SK-N-SH treated with all-trans-retinoic acid at 6 μM for 48 hours (cell line): Measurements from ENCODE around the gene PIP4K2C.

ENCODE experiments used
- ATAC-seq: fragments of 200-7000 bp; cut with Tn5 transposase; 3 replicates; pipeline ENCODE4 v1.9.1; 2020; ENCODE audit warnings: mild to moderate bottlenecking, moderate library complexity
- ARNTL ChIP-seq: fragments of 450-650 bp; formaldehyde crosslinking; IDR thresholded peaks from 2 replicates; pipeline ENCODE4 v1.5.0; 2020; ENCODE audit warnings: low read depth, mild to moderate bottlenecking, moderate library complexity, borderline replicate concordance
- BACH2 ChIP-seq: fragments of 250-450 bp; sonication (Bioruptor Pico); IDR thresholded peaks from 2 replicates; pipeline ENCODE4 v1.9.0; 2021; ENCODE audit warnings: mild to moderate bottlenecking, borderline replicate concordance
- CREB5 ChIP-seq: fragments of 250-450 bp; sonication (Bioruptor Pico); IDR thresholded peaks from 2 replicates; pipeline ENCODE4 v1.5.1; 2020; ENCODE audit warnings: low read depth, mild to moderate bottlenecking, moderate library complexity
- CSDC2 ChIP-seq: fragments of 250-450 bp; sonication (Bioruptor Pico); IDR thresholded peaks from 2 replicates; pipeline ENCODE4 v1.5.0; 2020; ENCODE audit warnings: mild to moderate bottlenecking, moderate library complexity
- CSRNP3 ChIP-seq: fragments of 250-450 bp; sonication (Bioruptor Pico); IDR thresholded peaks from 2 replicates; pipeline ENCODE4 v1.5.1; 2021; ENCODE audit warnings: mild to moderate bottlenecking, moderate library complexity
- ESRRG ChIP-seq: fragments of 250-450 bp; sonication (Bioruptor Pico); IDR thresholded peaks from 2 replicates; pipeline ENCODE4 v1.6.1; 2021; ENCODE audit warnings: mild to moderate bottlenecking
- GLIS3 ChIP-seq: fragments of 250-450 bp; sonication (Bioruptor Pico); IDR thresholded peaks from 2 replicates; pipeline ENCODE4 v1.5.0; 2020; ENCODE audit warnings: mild to moderate bottlenecking, moderate library complexity
- ISL1 ChIP-seq: fragments of 250-450 bp; sonication (Bioruptor Pico); IDR thresholded peaks from 2 replicates; pipeline ENCODE4 v2.1.2; 2022; ENCODE audit warnings: mild to moderate bottlenecking, moderate library complexity
- OSR1 ChIP-seq: fragments of 250-450 bp; sonication (Bioruptor Pico); IDR thresholded peaks from 2 replicates; pipeline ENCODE4 v1.8.0; 2022; ENCODE audit warnings: moderate library complexity, mild to moderate bottlenecking, inconsistent platforms
- PATZ1 ChIP-seq: fragments of 250-450 bp; sonication (Bioruptor Pico); IDR thresholded peaks from 2 replicates; pipeline ENCODE4 v1.8.0; 2020; ENCODE audit warnings: mild to moderate bottlenecking, moderate library complexity, borderline replicate concordance
- POU6F1 ChIP-seq: fragments of 250-450 bp; sonication (Bioruptor Pico); IDR thresholded peaks from 2 replicates; pipeline ENCODE4 v1.8.0; 2021; ENCODE audit warnings: low read depth, mild to moderate bottlenecking, moderate library complexity, borderline replicate concordance
- PPARA ChIP-seq: fragments of 250-450 bp; sonication (Bioruptor Pico); IDR thresholded peaks from 2 replicates; pipeline ENCODE4 v1.5.0; 2020; ENCODE audit warnings: mild to moderate bottlenecking, borderline replicate concordance
- RARB ChIP-seq: fragments of 250-450 bp; sonication (Bioruptor Pico); IDR thresholded peaks from 2 replicates; pipeline ENCODE4 v1.8.0; 2021; ENCODE audit warnings: mild to moderate bottlenecking, moderate library complexity
- SNAI2 ChIP-seq: fragments of 250-450 bp; sonication (Bioruptor Pico); IDR thresholded peaks from 2 replicates; pipeline ENCODE4 v1.5.0; 2020; ENCODE audit warnings: mild to moderate bottlenecking, moderate library complexity
- TOX ChIP-seq: fragments of 250-450 bp; sonication (Bioruptor Pico); IDR thresholded peaks from 2 replicates; pipeline ENCODE4 v1.8.0; 2021; ENCODE audit warnings: mild to moderate bottlenecking, moderate library complexity, borderline replicate concordance
- TSHZ2 ChIP-seq: fragments of 250-450 bp; sonication (Bioruptor Pico); IDR thresholded peaks from 2 replicates; pipeline ENCODE4 v1.5.0; 2020; ENCODE audit warnings: mild to moderate bottlenecking, moderate library complexity
- ZC3H10 ChIP-seq: fragments of 250-450 bp; sonication (Bioruptor Pico); IDR thresholded peaks from 2 replicates; pipeline ENCODE4 v1.5.1; 2021; ENCODE audit warnings: mild to moderate bottlenecking, moderate library complexity
- ZFP3 ChIP-seq: fragments of 250-450 bp; sonication (Bioruptor Pico); IDR thresholded peaks from 2 replicates; pipeline ENCODE4 v1.5.0; 2020; ENCODE audit warnings: mild to moderate bottlenecking, moderate library complexity
- ZFP30 ChIP-seq: fragments of 450-650 bp; formaldehyde crosslinking; IDR thresholded peaks from 2 replicates; pipeline ENCODE4 v1.5.0; 2022; ENCODE audit warnings: mild to moderate bottlenecking, moderate library complexity
- ZNF565 ChIP-seq: fragments of 450-650 bp; formaldehyde crosslinking; conservative IDR thresholded peaks from 2 replicates; pipeline ENCODE4 v1.5.0; 2020; ENCODE audit warnings: low read depth, mild to moderate bottlenecking, moderate library complexity
- ZNF70 ChIP-seq: fragments of 450-650 bp; formaldehyde crosslinking; IDR thresholded peaks from 2 replicates; pipeline ENCODE4 v1.5.0; 2020; ENCODE audit warnings: mild to moderate bottlenecking, moderate library complexity
- ZNF8 ChIP-seq: fragments of 450-650 bp; formaldehyde crosslinking; IDR thresholded peaks from 2 replicates; pipeline ENCODE4 v1.5.0; 2020; ENCODE audit warnings: mild to moderate bottlenecking, moderate library complexity

PIP4K2C gene

GRCh38 chr12:57584050-57584449, 6.9 kb upstream of the PIP4K2C start (continued):
- no peak for TF ChIP-seq ZNF70 (CRISPR knock-in tag)
- TF ChIP-seq BACH2 (CRISPR knock-in tag): no peak
- TF ChIP-seq ZFP30 (CRISPR knock-in tag): no peak
- no peak for TF ChIP-seq OSR1
- TF ChIP-seq ZFP3 (CRISPR knock-in tag): no peak
- no peak for TF ChIP-seq ARNTL (CRISPR knock-in tag)
- TF ChIP-seq ESRRG (CRISPR knock-in tag): no peak
- TF ChIP-seq, all 23 proteins: peak for 0

GRCh38 chr12:57584690-57585089, 6.3 kb upstream of the PIP4K2C start:
- no peak for ATAC-seq
- TF ChIP-seq CSDC2 (CRISPR knock-in tag) (no peak), POU6F1 (no peak), PPARA (CRISPR knock-in tag) (no peak), TOX (CRISPR knock-in tag) (no peak), CREB5 (no peak), TSHZ2 (no peak), ZNF8 (no peak), ESRRG (CRISPR knock-in tag) (no peak), RARB (CRISPR knock-in tag) (no peak), OSR1 (no peak), BACH2 (CRISPR knock-in tag) (no peak), ZNF565 (no peak), ZNF70 (CRISPR knock-in tag) (no peak), SNAI2 (CRISPR knock-in tag) (no peak), PATZ1 (CRISPR knock-in tag) (no peak), ZFP3 (CRISPR knock-in tag) (no peak), CSRNP3 (no peak), GLIS3 (CRISPR knock-in tag) (no peak), ZC3H10 (CRISPR knock-in tag) (no peak)

GRCh38 chr12:57585156-57585555, 5.8 kb upstream of the PIP4K2C start:
- no peak for TF ChIP-seq ISL1 (CRISPR knock-in tag)
- no peak for TF ChIP-seq ZNF565
- no peak for TF ChIP-seq OSR1
- TF ChIP-seq ZNF70 (CRISPR knock-in tag): no peak
- no peak for TF ChIP-seq PATZ1 (CRISPR knock-in tag)
- no peak for TF ChIP-seq POU6F1
- TF ChIP-seq ZFP30 (CRISPR knock-in tag): no peak
- TF ChIP-seq RARB (CRISPR knock-in tag): no peak
- no peak for TF ChIP-seq CSRNP3
- ATAC-seq: no peak
